Measurements from ENCODE around the gene CD52. TPM values are rescaled to one million over a fixed set of nuclear protein-coding genes. Genes with fewer than 3 reads are reported as not detected.
"Not testable (repeated sequence)": the region's sequence is repeated elsewhere in the genome, so short reads cannot be mapped to it uniquely, and the experiment has no call there.

The CD52 gene
- total and polyA plus RNA-seq, 4 experiments from 2014 or later: 1,302 to 12,303 (median 4,992) TPM

GRCh38 chr1:26327956-26328362 lies 10.2 kb downstream of the CD52 start:
- intact Hi-C loops (cut with micrococcal nuclease): no loop called here
- H3K27me3 Mint-ChIP-seq: no peaks in the 10 kb centered on the region
- DNase-seq: no peak
- ChIA-PET POLR2A (ENCODE audit: partially characterized antibody) (interaction anchor here (1.3 to 33.0 kb wide), 3 partner anchors 35 to 50 kb away, joined by 3 to 3358 read pairs (median 17); partner anchors contain the start of genes SH3BGRL3 and UBXN11), CTCF (ENCODE audit: partially characterized antibody) (interaction anchor here (1.2 to 25.6 kb wide), 4 partner anchors 36 to 63 kb away, joined by 3 to 1027 read pairs (median 8); partner anchors contain the start of gene SH3BGRL3)
- H3K4me3 Mint-ChIP-seq: no peak overlapping the region
- Histone ChIP-seq H3K4me1 (ENCODE audit: insufficient read depth, low read length) (peaks cover 5% of the 10 kb centered on the region), H3K9me3 (ENCODE audit: control insufficient read depth in 1 of 2, low read length in 2 of 2) (no peaks in the 10 kb centered on the region), H3K4me3 (ENCODE audit: low read length in 2 of 2) (no peak overlapping the region), H3K27ac (ENCODE audit: low read depth, low read length) (no peak overlapping the region), H3K36me3 (ENCODE audit: insufficient read depth, low read length) (peaks cover 17% of the 10 kb centered on the region), H3K27me3 (ENCODE audit: insufficient read depth, low read length) (no peaks in the 10 kb centered on the region)
- H3K27ac Mint-ChIP-seq: peak overlapping the region in 2 of 7 donors; percentile 47 to 83
- peaks cover 5 to 15% (median 6%) of the 10 kb centered on the region in 4 donors for H3K4me1 Mint-ChIP-seq
- H3K36me3 Mint-ChIP-seq: peaks cover 23 to 25% of the 10 kb centered on the region in 2 donors
- H3K9me3 Mint-ChIP-seq: no peaks in the 10 kb centered on the region

- POLR2A ChIA-PET (ENCODE audit: partially characterized antibody): interaction anchor here (5.6 to 8.4 kb wide), 2 partner anchors 8 to 50 kb away, joined by 17 to 76 read pairs; partner anchors contain the start of gene CD52
- no peak for DNase-seq
- Histone ChIP-seq H3K4me1 (ENCODE audit: insufficient read depth, low read length) (no peaks in the 10 kb centered on the region), H3K27me3 (ENCODE audit: insufficient read depth, low read length) (no peaks in the 10 kb centered on the region), H3K9me3 (ENCODE audit: control insufficient read depth in 1 of 2, low read length in 2 of 2) (no peaks in the 10 kb centered on the region), H3K27ac (ENCODE audit: low read depth, low read length) (no peak overlapping the region), H3K36me3 (ENCODE audit: insufficient read depth, low read length) (peaks cover 11% of the 10 kb centered on the region), H3K4me3 (ENCODE audit: low read length in 2 of 2) (no peak overlapping the region)
- intact Hi-C loops (cut with micrococcal nuclease): no loop called here
- H3K9me3 Mint-ChIP-seq: no peaks in the 10 kb centered on the region
- peak overlapping the region in 1 of 7 donors; percentile 53 for H3K27ac Mint-ChIP-seq
- H3K4me1 Mint-ChIP-seq: peaks cover 0 to 9% (median 3%) of the 10 kb centered on the region in 4 donors
- peaks cover 17 to 19% of the 10 kb centered on the region in 2 donors for H3K36me3 Mint-ChIP-seq
- CTCF ChIA-PET (ENCODE audit: partially characterized antibody): interaction anchor here (1.2 to 2.3 kb wide), 4 partner anchors 35 to 63 kb away, joined by 3 to 12 read pairs (median 4); no protein-coding TSS in a partner anchor
- H3K4me3 Mint-ChIP-seq: no peak overlapping the region
- no peaks in the 10 kb centered on the region for H3K27me3 Mint-ChIP-seq
Measured at GRCh38 chr1:26328597-26328996, 10.8 kb downstream of the CD52 start.

GRCh38 chr1:26329380-26329779 lies 11.6 kb downstream of the CD52 start:
- not testable (repeated sequence) for H3K4me3 Mint-ChIP-seq; H3K27ac ChIP-seq (ENCODE audit: low read depth, low read length)
- POLR2A ChIA-PET (ENCODE audit: partially characterized antibody): interaction anchor here (0.6 to 8.4 kb wide), 4 partner anchors 9 to 56 kb away, joined by 3 to 76 read pairs (median 10); partner anchors contain the start of gene CD52

GRCh38 chr1:26330276-26330675 lies 12.5 kb downstream of the CD52 start:
- Histone ChIP-seq H3K9me3 (ENCODE audit: control insufficient read depth in 1 of 2, low read length in 2 of 2) (no peaks in the 10 kb centered on the region), H3K27ac (ENCODE audit: low read depth, low read length) (no peak overlapping the region), H3K4me3 (ENCODE audit: low read length in 2 of 2) (no peak overlapping the region), H3K36me3 (ENCODE audit: insufficient read depth, low read length) (no peaks in the 10 kb centered on the region), H3K4me1 (ENCODE audit: insufficient read depth, low read length) (peaks cover 6% of the 10 kb centered on the region), H3K27me3 (ENCODE audit: insufficient read depth, low read length) (no peaks in the 10 kb centered on the region)
- H3K4me1 Mint-ChIP-seq: peaks cover 0 to 6% (median 4%) of the 10 kb centered on the region in 4 donors
- H3K9me3 Mint-ChIP-seq: no peaks in the 10 kb centered on the region
- POLR2A ChIA-PET (ENCODE audit: partially characterized antibody): interaction anchor here (0.9 to 8.4 kb wide), 3 partner anchors 10 to 48 kb away, joined by 3 to 76 read pairs (median 17); partner anchors contain the start of gene CD52
- intact Hi-C loops (cut with micrococcal nuclease): no loop called here
- no peak overlapping the region for H3K4me3 Mint-ChIP-seq
- no peak for DNase-seq
- no peak overlapping the region for H3K27ac Mint-ChIP-seq
- H3K27me3 Mint-ChIP-seq: no peaks in the 10 kb centered on the region
- peaks cover 6 to 11% of the 10 kb centered on the region in 2 donors for H3K36me3 Mint-ChIP-seq
- CTCF ChIA-PET (ENCODE audit: partially characterized antibody): interaction anchor here (0.7 to 2.0 kb wide), 4 partner anchors 8 to 96 kb away, joined by 3 to 5 read pairs (median 4); partner anchors contain the start of gene CEP85

More at GRCh38 chr1:26329380-26329779, 11.6 kb downstream of the CD52 start:
- H3K27me3 ChIP-seq (ENCODE audit: insufficient read depth, low read length); H3K27ac Mint-ChIP-seq; H3K4me1 ChIP-seq (ENCODE audit: insufficient read depth, low read length); H3K9me3 Mint-ChIP-seq; H3K27me3 Mint-ChIP-seq; H3K4me3 ChIP-seq (ENCODE audit: low read length in 2 of 2); H3K4me1 Mint-ChIP-seq; H3K36me3 ChIP-seq (ENCODE audit: insufficient read depth, low read length); H3K9me3 ChIP-seq (ENCODE audit: control insufficient read depth in 1 of 2, low read length in 2 of 2); intact Hi-C loops (cut with micrococcal nuclease); DNase-seq: not testable (repeated sequence)
- CTCF ChIA-PET (ENCODE audit: partially characterized antibody): interaction anchor here (0.5 to 2.0 kb wide), 5 partner anchors 8 to 88 kb away, joined by 3 to 5 read pairs (median 4); no protein-coding TSS in a partner anchor
- H3K36me3 Mint-ChIP-seq: peaks cover 13% of the 10 kb centered on the region in 2 donors

- H3K9me3 Mint-ChIP-seq; H3K36me3 Mint-ChIP-seq; H3K27me3 ChIP-seq (ENCODE audit: insufficient read depth, low read length); H3K9me3 ChIP-seq (ENCODE audit: control insufficient read depth in 1 of 2, low read length in 2 of 2); H3K27ac ChIP-seq (ENCODE audit: low read depth, low read length); H3K27me3 Mint-ChIP-seq; H3K27ac Mint-ChIP-seq; H3K36me3 ChIP-seq (ENCODE audit: insufficient read depth, low read length); H3K4me3 ChIP-seq (ENCODE audit: low read length in 2 of 2); H3K4me3 Mint-ChIP-seq; intact Hi-C loops (cut with micrococcal nuclease); DNase-seq: not testable (repeated sequence)
- H3K4me1 ChIP-seq (ENCODE audit: insufficient read depth, low read length): peaks cover 19% of the 10 kb centered on the region
- ChIA-PET POLR2A (ENCODE audit: partially characterized antibody) (interaction anchor here (0.6 to 8.4 kb wide), 3 partner anchors 13 to 1690 kb away, joined by 4 to 76 read pairs (median 7); partner anchors contain the start of genes CD52 and SRRM1), CTCF (ENCODE audit: partially characterized antibody) (interaction anchor here (1.3 to 1.6 kb wide), 2 partner anchors 12 to 45 kb away, joined by 5 to 7 read pairs; no protein-coding TSS in a partner anchor)
- peaks cover 0 to 23% (median 9%) of the 10 kb centered on the region in 4 donors for H3K4me1 Mint-ChIP-seq
Measured at GRCh38 chr1:26333312-26333711, 15.6 kb downstream of the CD52 start.

- H3K4me1 Mint-ChIP-seq: peaks cover 0 to 33% (median 9%) of the 10 kb centered on the region in 4 donors
- peaks cover 0 to 2% of the 10 kb centered on the region in 2 donors for H3K36me3 Mint-ChIP-seq
- Histone ChIP-seq H3K27ac (ENCODE audit: low read depth, low read length) (peak overlapping the region; percentile 49), H3K4me3 (ENCODE audit: low read length in 2 of 2) (peak overlapping the region; percentile 61 to 73), H3K4me1 (ENCODE audit: insufficient read depth, low read length) (peaks cover 19% of the 10 kb centered on the region), H3K27me3 (ENCODE audit: insufficient read depth, low read length) (no peaks in the 10 kb centered on the region), H3K36me3 (ENCODE audit: insufficient read depth, low read length) (no peaks in the 10 kb centered on the region), H3K9me3 (ENCODE audit: control insufficient read depth in 1 of 2, low read length in 2 of 2) (no peaks in the 10 kb centered on the region)
- H3K27ac Mint-ChIP-seq: peak overlapping the region; percentile 64 to 89 (median 83)
- peaks cover 0 to 2% (median 0%) of the 10 kb centered on the region in 8 donors for H3K9me3 Mint-ChIP-seq
- CTCF ChIA-PET (ENCODE audit: partially characterized antibody): interaction anchor here (1.0 to 3.6 kb wide), 9 partner anchors 10 to 102 kb away, joined by 3 to 14 read pairs (median 4); partner anchors contain the start of genes CD52 and CEP85
- peak overlapping the region; percentile 89 to 95 (median 92) for H3K4me3 Mint-ChIP-seq
- intact Hi-C loops (cut with micrococcal nuclease): loop anchor here (1.0 to 5.0 kb wide), 4 partner anchors 23 to 71 kb away; no protein-coding TSS in a partner anchor
- peak in 1 of 5 donors; percentile 45 for DNase-seq
- POLR2A ChIA-PET (ENCODE audit: partially characterized antibody): interaction anchor here (0.7 to 8.4 kb wide), 12 partner anchors 10 to 61 kb away, joined by 3 to 76 read pairs (median 5); partner anchors contain the start of genes CD52 and SH3BGRL3
- H3K27me3 Mint-ChIP-seq: no peaks in the 10 kb centered on the region
Measured at GRCh38 chr1:26335774-26336476, 18.2 kb downstream of the CD52 start.
